Measurements from ENCODE around the gene OR51F2.
"Not testable (repeated sequence)": the region's sequence is repeated elsewhere in the genome, so short reads cannot be mapped to it uniquely, and the experiment has no call there.

Gene OR51F2

GRCh38 chr11:4821021-4821420 lies at the start of gene OR51F2:
TSS of gene OR51F2 (plus strand) at chr11:4821321. CDS start at chr11:4821422, 101 bp downstream.
- no peak for DNase-seq

GRCh38 chr11:4782454-4782853 lies 38.7 kb upstream of the OR51F2 start:
- no peak for DNase-seq

- DNase-seq, result no peak
Measured at GRCh38 chr11:4797206-4797605, 23.9 kb upstream of the OR51F2 start.

GRCh38 chr11:4798427-4799183 lies 22.5 kb upstream of the OR51F2 start:
- no peak for DNase-seq

DNA sequence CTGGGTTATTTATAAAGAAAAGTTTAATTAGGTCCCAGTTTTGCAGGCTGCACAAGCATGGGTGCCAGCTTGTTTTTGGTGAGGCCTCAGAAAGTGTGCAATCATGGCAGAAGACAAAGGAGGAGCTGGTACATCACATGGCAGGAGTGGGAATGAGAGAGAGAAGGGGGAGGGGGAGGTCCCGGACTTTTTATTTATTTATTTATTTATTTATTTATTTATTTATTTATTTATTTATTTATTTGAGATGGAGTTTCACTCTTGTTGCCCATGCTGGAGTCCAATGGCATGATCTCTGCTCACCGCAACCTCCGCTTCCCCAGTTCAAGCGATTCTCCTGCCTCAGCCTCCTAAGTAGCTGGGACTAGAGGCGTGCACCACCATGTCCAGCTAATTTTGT lies 19.8 kb upstream of the OR51F2 start:
- DNase-seq, result not testable (repeated sequence)

- no peak for DNase-seq
Measured at GRCh38 chr11:4804280-4804679, 16.8 kb upstream of the OR51F2 start, which contains the start of gene OR52R1. TSS of gene OR52R1 (minus strand) at chr11:4804380. CDS start at chr11:4804380, 0 bp downstream.

DNA sequence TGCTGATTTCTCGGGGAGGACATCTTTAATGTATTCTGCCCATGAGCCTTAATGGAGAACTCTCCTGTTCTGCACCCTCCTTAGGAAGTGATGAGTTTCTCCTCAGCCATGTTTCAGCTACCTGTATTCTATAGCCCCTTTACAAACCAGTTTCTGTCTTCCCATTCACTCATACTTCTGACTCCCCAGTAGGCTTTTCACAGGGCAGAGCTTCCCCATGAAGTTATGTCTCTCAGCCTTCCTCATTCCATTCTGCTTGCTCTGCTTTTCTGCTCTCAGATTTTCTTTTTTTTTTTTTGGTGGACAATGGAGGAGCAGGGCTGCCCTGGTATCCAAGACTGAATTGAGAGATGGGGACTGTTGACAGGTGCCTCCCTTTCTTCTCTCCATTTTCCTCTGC lies 12.6 kb upstream of the OR51F2 start:
- no peak for DNase-seq

DNA sequence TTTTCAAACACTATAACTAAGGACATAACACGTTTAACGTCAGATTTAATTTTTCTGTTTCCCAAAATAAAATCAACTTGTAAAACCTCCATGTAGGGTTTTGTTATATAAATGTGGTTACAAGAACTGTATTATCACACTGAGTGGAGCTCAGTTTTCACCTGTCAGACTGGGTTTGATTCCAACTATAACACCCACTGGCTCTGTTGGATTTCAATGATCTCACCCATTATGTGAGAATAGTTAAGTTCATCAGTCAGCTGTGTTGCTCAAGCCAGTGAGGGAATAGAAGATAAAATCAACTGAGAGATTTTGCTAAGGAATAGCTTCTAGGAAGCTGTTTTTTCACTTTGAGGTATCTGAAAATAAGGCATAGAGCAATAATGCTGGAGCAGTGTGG lies 11.9 kb upstream of the OR51F2 start:
- no peak for DNase-seq

- no peak for DNase-seq
Measured at GRCh38 chr11:4825132-4825531, 4.0 kb downstream of the OR51F2 start.

DNA sequence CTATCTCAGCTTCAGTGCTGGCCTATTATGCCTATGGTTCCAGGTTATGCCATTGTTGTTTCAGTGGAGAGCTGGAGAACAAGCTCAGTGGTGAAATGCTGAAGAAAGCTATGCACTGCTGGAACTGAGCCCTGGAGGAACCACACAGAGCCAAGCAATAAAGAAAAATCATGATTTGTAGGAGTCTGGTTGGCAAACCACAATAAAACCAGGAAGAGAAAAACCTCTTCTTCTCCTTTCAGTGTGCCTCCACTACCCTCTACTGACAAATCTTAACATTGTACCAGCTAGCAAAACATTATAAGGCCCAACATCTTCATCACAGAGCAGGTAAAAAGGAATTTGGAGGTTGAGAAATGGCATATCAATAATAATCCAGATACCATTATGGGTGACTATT lies 5.3 kb downstream of the OR51F2 start:
- no peak for DNase-seq

GRCh38 chr11:4830346-4830745 lies 9.2 kb downstream of the OR51F2 start:
- DNase-seq, result no peak

DNA sequence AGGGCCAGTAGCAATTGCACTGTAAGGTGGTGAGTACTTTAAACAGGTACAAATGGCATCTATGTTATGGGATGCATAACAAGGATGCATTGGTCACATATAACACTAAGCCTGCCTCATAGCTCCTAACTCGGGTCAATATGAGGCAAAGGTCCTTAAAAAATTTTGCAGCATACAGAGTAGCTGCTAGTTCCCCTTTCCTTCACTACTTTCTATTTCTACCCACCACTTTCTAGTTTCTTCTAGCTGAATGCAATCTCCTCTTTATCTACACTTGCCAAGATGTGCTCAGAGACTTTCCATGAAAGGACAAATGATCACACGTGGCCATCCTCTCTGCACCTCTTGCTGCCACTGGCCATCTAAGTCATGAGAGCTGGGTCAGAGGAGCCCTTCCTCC lies 9.8 kb downstream of the OR51F2 start:
- no peak for DNase-seq

- DNase-seq, result no peak
Measured at GRCh38 chr11:4839851-4840549, 18.9 kb downstream of the OR51F2 start.

DNA sequence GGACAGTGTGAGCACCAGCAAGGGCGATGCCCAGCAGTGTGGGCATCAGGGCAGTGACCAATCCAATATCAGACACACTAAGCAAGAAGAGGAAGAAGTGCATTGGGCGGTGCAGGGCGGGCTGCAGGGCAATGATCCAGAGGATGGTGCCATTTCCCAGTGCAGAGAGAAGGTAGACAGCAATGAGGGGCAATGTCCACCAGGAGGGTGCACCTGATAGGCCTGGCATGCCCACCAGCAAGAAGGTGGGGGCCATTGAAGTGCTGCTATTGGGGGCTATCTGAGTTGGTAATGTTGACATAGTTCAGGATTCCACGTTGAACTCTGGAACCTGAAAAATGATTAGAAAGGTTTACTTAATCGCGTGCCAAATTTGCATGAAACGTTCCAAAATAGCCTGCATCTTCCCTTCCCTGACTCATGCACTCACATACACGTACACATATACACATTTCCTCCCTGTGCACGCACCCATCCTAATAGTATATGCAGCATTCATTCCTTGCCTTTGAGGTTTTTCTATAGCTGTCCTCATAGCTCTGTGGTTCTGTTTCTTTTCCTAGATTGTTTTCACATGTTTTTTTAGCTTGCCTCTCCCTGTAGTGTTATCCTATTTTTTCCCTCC lies 27.9 kb downstream of the OR51F2 start, which contains the start of gene OR51S1:
TSS of gene OR51S1 (minus strand) at position 301 of the 625 bp plus-strand sequence. CDS start at position 301, 0 bp downstream.
- DNase-seq, result no peak

DNA sequence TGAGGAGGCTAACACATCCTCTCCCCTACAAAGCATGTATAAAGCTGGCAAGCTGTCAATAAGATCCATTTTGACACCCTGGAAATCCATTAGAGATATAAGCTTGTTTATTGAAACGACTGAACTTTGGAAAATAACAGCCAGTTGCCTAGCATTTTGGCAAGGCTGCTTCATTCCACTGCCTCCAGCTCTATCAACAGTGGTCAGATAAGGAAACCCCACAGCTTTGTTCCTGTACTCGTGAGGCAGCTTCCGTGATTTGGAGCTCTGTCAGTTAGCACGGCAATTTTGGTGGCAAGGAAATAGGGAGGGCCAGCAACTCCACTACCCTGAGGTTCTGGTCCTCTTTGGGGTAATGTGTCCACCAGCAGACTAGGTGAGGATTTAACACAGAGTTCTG lies 29.9 kb downstream of the OR51F2 start:
- no peak for DNase-seq

DNA sequence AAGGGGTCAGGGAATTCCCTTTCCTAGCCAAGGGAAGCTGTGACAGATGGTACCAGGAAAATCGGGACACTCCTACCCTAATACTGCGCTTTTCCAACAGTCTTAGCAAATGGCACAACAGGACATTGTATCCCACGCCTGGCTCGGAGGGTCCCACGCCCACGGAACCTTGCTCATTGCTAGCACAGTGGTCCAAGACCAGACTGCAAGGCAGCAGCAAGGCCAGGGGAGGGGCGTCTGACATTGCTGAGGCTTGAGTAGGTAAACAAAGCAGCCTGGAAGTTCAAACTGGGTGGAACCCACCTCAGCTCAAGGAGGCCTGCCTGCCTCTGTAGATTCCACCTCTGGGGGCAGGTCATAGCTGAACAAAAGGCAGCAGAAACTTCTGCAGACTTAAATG lies 33.2 kb downstream of the OR51F2 start:
- DNase-seq, result not testable (repeated sequence)

GRCh38 chr11:4862447-4863236 lies 41.5 kb downstream of the OR51F2 start:
- DNase-seq, result no peak

DNA sequence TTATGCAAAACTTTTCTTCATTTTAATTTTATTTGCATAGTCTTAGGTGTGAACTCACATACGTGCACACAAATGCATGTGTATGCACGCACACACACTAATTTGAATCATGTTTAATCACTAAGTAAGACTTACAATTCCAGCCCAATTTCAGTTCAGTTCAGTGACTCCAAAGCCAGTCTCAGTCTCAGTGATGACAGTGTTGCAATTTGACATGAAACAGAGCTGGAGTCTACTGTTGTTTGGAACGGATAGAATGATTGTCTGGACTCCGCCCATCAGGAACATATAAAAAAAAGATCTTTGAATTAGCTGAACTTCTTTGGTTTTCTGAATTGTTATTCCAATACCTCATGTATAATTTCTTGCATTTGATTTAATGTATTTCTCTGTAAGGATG lies 42.8 kb downstream of the OR51F2 start:
- no peak for DNase-seq

DNA sequence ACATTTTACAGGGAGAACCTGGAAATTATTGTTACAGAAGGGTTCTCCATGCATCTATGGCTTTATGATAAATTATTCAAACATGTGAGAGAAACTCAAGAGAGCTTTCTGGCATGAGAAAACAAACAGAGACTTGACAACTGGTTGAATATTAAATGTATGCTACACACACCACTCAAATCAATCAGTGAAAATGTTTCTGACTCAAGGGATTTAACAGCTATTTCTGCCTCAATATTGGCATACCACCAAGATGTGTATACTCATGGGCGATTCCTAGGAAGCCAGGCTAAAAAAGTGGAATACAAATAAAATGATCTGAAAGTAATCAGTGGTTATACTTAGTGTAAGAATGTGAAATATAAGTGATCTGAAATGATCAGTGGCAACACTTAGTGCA lies 44.7 kb downstream of the OR51F2 start:
- no peak for DNase-seq
